HFFc6 (cell line): ENCODE measurements around the gene LONP2. TPM values are rescaled to one million over a fixed set of nuclear protein-coding genes. Genes with fewer than 3 reads are reported as not detected.
"Not testable (repeated sequence)": the region's sequence is repeated elsewhere in the genome, so short reads cannot be mapped to it uniquely, and the experiment has no call there.

Experiments
- DNase-seq: peaks from one replicate; pipeline ENCODE4 v3.0.0-alpha.2; 2018
- H3K27ac Mint-ChIP-seq: 2 replicates; pipeline ENCODE4 v1.8.0; 2020; ENCODE audit warnings: mild to moderate bottlenecking, mixed read lengths
- H3K27me3 Mint-ChIP-seq: 2 replicates; pipeline ENCODE4 v1.8.0; 2021; ENCODE audit warnings: mild to moderate bottlenecking, moderate library complexity, mixed read lengths; ENCODE audit not compliant: insufficient read depth
- H3K36me3 Mint-ChIP-seq: 2 replicates; pipeline ENCODE4 v1.8.0; 2021; ENCODE audit warnings: low read depth, mixed read lengths
- H3K4me1 Mint-ChIP-seq: 2 replicates; pipeline ENCODE4 v1.8.0; 2020; ENCODE audit warnings: low read depth, mixed read lengths
- H3K4me3 Mint-ChIP-seq: 2 replicates; pipeline ENCODE4 v1.8.0; 2020; ENCODE audit warnings: mild to moderate bottlenecking, moderate library complexity, mixed read lengths
- H3K9me3 Mint-ChIP-seq: 2 replicates; pipeline ENCODE4 v1.8.0; 2020; ENCODE audit warnings: mild to moderate bottlenecking, mixed read lengths
- CTCF ChIP-seq: fragments of 200-600 bp; sonication (generic); IDR thresholded peaks from 2 replicates; pipeline ENCODE4 v1.5.0; 2021; ENCODE audit warnings: antibody characterized with exemption, mild to moderate bottlenecking
- total RNA-seq, 6 experiments: library from RNA; stranded (reverse); fragmentation: NEBNext Ultra II Directional; extraction: Animal tissue kit (Norgen Biotek cat#: 25700); gene quantifications; 2 replicates in 1 of 6; 3 replicates in 5 of 6; pipeline ENCODE4 v1.2.3, GENCODE V29; 2021

Gene LONP2
- total RNA-seq, 6 experiments from 2014 or later = 64.3 to 80.1 (median 72.8) TPM

- no peak overlapping the region for H3K4me3 Mint-ChIP-seq
- H3K9me3 Mint-ChIP-seq = no peaks in the 10 kb centered on the region
- H3K4me1 Mint-ChIP-seq = peaks cover 13% of the 10 kb centered on the region
- peaks cover 19% of the 10 kb centered on the region for H3K36me3 Mint-ChIP-seq
- DNase-seq = no peak
- no peak overlapping the region for H3K27ac Mint-ChIP-seq
- H3K27me3 Mint-ChIP-seq = no peaks in the 10 kb centered on the region
- TF ChIP-seq CTCF = no peak
Measured at GRCh38 chr16:48299471-48299870, 55.4 kb downstream of the LONP2 start.

GRCh38 chr16:48300391-48300856, 56.3 kb downstream of the LONP2 start:
- Mint-ChIP-seq H3K27me3 (no peaks in the 10 kb centered on the region), H3K27ac (peak overlapping the region; percentile 58), H3K36me3 (peaks cover 20% of the 10 kb centered on the region), H3K4me3 (no peak overlapping the region), H3K4me1 (peaks cover 13% of the 10 kb centered on the region), H3K9me3 (no peaks in the 10 kb centered on the region)
- DNase-seq = no peak
- no peak for TF ChIP-seq CTCF

- no peak for TF ChIP-seq CTCF
- no peak overlapping the region for H3K4me3 Mint-ChIP-seq
- H3K27ac Mint-ChIP-seq = no peak overlapping the region
- peaks cover 72% of the 10 kb centered on the region for H3K36me3 Mint-ChIP-seq
- no peak for DNase-seq
- peaks cover 1% of the 10 kb centered on the region; the same call in 1 of the 2 replicates for H3K27me3 Mint-ChIP-seq
- H3K4me1 Mint-ChIP-seq = peaks cover 6% of the 10 kb centered on the region; the same call in 1 of the 2 replicates
- peaks cover 25% of the 10 kb centered on the region for H3K9me3 Mint-ChIP-seq
Measured at GRCh38 chr16:48308535-48308934, 64.4 kb downstream of the LONP2 start.

- no peak for TF ChIP-seq CTCF
- Mint-ChIP-seq H3K27me3 (peaks cover 1% of the 10 kb centered on the region; the same call in 1 of the 2 replicates), H3K9me3 (peaks cover 25% of the 10 kb centered on the region), H3K4me1 (peaks cover 6% of the 10 kb centered on the region; the same call in 1 of the 2 replicates), H3K4me3 (no peak overlapping the region), H3K36me3 (peaks cover 70% of the 10 kb centered on the region), H3K27ac (no peak overlapping the region)
- no peak for DNase-seq
Measured at GRCh38 chr16:48310908-48311641, 67.0 kb downstream of the LONP2 start.

GRCh38 chr16:48313905-48314304, 69.8 kb downstream of the LONP2 start:
- not testable (repeated sequence) for H3K4me3 Mint-ChIP-seq, H3K27ac Mint-ChIP-seq, DNase-seq, H3K27me3 Mint-ChIP-seq
- Mint-ChIP-seq H3K9me3 (peaks cover 17% of the 10 kb centered on the region), H3K4me1 (peaks cover 29% of the 10 kb centered on the region), H3K36me3 (peaks cover 52% of the 10 kb centered on the region)

GRCh38 chr16:48317026-48317425, 72.9 kb downstream of the LONP2 start:
- H3K4me1 Mint-ChIP-seq = peaks cover 44% of the 10 kb centered on the region

More at GRCh38 chr16:48317026-48317425, 72.9 kb downstream of the LONP2 start:
- TF ChIP-seq CTCF = no peak
- no peak overlapping the region for H3K4me3 Mint-ChIP-seq
- H3K9me3 Mint-ChIP-seq = no peaks in the 10 kb centered on the region
- no peaks in the 10 kb centered on the region for H3K27me3 Mint-ChIP-seq
- no peak overlapping the region for H3K27ac Mint-ChIP-seq
- H3K36me3 Mint-ChIP-seq = peaks cover 25% of the 10 kb centered on the region
- no peak for DNase-seq
